Mesenteric fat pad (tissue), 1 donor: ENCODE results near the gene TGOLN2. TPM values are rescaled to one million over a fixed set of nuclear protein-coding genes. Genes with fewer than 3 reads are reported as not detected.
"Not testable (repeated sequence)": the region's sequence is repeated elsewhere in the genome, so short reads cannot be mapped to it uniquely, and the experiment has no call there.

Experiments used
- DNase-seq: peaks from one replicate; pipeline ENCODE4 v3.0.0-alpha.2; 2020; ENCODE audit warnings: low spot score
- total RNA-seq: library from RNA; stranded (reverse); fragmentation: NEBNext Ultra II Directional; extraction: Animal tissue kit (Norgen Biotek cat#: 25700); gene quantifications from one replicate; pipeline ENCODE4 v1.2.1, GENCODE V29; 2021
- donor health status: DM: yes; HTN: yes; CAD: no.

Gene TGOLN2
- total RNA-seq, 1 donor from 2014 or later, result 128 TPM

DNA sequence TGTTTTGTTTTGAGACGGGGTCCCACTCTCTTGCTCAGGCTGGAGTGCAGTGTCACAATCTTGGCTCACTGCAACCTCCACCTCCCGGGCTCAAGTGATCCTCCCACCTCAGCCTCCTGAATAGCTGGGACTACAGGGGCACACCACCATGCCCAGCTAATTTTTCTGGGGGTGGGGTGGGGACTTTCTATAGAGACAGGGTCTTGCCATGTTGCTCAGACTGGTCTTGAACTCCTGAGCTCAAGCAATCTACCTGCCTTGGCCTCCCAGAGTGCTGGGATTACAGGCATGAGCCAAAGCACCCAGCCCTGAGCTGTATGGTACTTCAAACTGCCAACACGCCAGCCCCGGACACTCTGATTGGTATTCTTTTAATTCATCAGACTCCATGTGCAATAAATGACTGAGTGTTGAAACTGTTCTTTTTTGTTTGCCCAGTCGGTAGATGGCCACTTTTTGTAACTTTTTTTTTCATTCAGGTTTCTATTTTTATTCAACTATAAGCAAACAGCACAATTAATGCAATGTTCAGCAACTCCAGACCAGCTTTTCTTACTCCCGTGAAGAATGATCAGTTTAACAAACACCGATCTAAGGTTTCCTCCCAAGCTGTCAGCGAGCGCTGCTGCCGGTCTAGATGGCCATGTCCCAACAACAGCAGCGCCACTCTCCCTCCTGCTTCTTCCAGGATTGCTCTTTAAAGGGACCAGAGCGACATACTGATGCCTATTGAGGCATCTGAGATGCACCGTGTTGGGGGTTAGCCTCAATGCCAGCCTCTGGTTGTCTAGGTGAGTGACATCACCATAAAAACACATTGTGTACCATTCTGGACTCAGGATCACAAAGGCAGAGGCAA lies 12.5 kb upstream of the TGOLN2 start:
- no peak for DNase-seq

DNA sequence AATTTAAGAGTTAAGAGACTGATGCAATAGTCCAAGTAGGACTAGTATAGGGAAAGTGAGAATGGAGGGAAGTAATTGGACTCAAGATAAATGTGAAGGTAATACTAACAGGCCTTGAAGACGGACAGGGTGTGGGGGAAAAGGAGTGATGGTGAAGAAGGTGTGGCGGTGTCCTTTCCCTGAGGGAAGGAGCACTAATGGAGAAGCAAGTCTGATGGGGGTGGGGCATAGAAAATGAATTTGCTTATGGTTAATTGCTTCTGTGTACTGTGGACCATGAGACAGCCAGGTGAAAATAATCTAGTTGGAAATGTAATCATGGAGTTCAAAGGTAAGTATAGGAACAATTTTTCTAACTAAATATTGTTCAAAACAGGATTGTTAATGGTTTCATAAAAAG lies 7.1 kb upstream of the TGOLN2 start:
- no peak for DNase-seq

DNA sequence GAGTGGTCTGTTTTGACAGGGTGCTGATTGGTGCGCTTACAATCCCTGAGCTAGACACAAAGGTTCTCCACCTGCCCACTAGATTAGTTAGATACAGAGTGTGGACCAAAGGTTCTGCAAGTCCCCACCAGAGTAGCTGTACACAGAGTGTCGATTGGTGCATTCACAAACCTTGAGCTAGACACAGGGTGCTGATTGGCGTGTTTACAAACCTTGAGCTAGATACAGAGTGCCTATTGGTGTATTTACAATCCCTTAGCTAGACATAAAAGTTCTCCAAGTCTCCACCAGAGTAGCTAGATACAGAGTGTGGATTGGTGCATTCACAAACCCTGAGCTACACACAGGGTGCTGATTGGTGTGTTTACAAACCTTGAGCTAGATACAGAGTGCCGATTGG lies 6.1 kb upstream of the TGOLN2 start:
- DNase-seq, result not testable (repeated sequence)

DNA sequence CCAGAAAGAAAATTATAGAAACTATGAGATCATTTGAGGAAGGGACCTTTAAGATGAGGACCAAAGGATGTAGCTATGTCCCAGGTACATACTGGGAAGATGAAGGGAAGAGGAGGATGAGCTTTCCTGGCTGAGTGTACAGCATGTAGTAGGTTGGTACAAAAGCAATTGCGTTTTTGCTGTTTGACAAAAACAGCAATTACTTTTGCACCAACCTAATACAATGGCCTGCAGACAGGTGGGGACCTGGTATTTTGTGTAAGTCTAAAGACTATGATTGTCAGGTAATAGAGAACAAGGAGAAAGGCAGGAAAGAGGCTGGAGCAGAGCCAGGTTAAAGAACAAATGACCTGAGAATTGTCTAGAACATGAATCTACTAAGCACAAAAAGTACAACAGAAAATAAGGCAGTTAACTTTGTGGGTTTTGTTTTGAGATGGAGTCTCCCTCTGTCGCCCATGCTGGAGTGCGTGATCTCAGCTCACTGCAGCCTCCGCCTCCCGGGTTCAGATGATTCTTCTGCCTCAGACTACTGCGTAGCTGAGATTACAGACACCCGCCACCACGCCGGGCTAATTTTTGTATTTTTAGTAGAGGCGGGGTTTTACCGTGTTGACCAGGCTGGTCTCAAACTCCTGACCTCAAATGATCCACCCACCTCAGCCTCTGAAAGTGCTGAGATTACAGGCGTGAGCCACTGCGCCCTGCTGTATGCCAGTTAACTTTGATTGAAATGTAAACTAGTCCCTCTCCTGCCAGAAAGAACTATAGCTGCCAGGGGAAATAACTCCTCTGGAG lies 3.2 kb upstream of the TGOLN2 start:
- DNase-seq, result no peak

DNA sequence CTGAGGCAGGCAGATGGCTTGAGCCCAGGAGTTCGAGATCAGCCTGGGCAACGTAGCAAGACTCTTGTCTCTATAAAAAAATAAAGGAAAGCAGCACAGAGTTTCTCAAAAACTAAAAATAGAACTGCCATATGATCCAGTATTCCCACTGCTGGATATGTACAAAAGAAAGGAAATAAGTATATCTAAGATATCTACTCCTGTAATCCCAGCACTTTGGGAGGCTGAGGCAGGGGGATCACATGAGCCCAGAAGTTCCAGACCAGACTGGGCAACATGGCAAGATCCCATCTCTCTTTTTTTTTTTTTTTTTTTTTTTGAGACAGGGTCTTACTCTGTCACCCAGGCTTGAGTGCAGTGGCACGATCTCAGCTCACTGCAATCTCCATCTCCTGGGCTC lies 1.9 kb upstream of the TGOLN2 start:
- DNase-seq, result not testable (repeated sequence)

DNA sequence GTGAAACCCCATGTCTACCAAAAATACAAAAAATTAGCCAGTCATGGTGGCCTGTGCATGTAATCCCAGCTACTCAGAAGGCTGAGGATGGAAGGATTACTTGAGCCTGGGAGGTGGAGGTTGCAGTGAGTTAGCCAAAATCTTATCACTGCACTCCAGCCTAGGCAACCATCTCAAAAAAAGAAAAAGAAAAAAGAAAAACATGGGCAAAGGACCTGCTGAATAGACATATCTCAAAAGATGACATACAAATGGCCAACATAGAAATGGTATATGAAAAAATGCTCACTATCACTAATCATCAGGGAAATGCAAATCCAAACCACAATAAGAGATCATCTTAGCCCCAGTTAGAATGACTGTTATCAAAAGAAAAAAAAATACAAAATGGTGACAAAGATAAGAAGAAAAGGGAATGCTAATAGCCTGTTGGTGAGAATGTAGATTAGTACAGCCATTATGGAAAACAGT lies 1.4 kb upstream of the TGOLN2 start:
- no peak for DNase-seq

DNA sequence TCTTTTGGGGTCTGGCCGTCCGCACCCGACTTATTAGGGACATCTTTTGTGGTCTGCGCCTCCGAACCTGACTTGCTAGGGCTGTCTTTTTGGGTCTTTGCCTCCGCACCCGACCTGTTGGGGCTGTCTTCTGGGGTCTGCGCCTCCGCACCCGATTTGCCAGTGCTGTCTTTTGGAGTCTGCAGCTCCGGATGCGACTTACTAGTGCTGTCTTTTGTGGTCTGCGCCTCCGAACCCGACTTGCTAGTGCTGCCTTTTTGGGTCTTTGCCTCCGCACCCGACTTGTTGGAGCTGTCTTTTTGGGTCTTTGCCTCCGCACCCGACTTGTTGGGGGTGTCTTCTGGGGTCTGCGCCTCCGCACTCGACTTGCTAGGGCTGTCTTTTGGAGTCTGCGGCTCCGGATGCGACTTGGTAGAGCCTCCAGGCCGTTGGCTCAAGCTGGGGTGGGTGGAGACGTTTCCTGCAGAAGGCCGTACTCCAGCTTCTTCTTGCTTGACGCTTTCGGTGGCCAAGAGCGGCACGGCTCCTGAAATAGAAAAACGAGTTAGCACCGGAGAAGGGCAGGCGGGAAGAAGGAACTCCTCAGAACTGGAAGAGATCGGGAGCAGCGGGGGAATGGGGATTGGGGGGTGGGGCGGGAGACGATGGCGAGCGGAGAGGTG lies 498 bp downstream of the TGOLN2 start:
- no peak for DNase-seq

DNA sequence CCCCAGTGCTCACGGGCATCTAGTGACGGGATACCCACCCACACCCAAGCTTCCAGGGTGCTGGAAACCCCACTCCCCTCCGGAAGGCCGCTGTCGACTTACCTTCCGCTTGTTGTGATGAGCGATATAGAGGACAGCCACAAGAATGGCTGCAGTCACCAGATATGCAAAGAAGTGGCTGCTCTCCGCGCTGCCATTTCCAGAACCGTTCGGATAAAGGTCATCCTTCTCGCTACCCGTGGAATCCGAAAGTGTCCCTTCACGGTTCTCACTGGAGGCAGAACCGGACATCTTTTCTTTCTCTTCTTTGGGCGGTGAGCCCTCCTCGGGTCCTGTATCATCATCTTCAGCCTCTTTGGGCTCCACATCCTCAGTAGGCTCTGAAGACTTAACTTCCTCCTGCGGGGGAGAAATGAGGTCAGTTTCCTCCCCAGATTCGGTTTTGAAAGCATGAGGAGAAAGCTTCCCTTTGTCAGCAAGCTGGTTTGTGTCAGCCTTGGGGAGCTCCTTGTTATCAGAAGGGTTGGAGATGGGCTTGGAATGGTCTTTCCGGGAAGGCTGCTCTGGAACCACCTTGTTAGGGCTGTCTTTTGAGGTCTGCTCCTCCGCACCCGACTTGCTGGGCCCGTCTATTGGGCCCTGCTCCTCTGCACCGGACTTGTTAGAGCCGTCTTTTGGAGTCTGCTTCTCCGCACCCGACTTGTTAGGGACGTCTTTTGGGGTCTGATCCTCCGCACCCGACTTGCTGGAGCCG lies 1.2 kb downstream of the TGOLN2 start:
- DNase-seq, result no peak

DNA sequence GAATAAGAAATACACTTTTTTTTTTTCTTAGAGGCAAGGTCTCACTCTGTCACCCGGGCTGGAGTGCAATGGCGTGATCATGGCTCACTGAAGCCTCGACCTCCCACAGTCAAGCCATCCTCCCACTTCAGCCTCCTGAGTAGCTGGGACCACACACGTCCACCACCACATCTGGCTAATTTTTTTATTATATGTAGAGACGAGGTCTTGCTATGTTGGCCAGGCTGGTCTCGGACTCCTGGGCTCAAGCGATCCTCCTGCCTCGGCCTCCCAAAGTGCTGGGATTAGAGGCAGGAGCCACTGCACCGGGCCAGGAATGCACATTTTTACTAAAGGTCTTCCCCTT lies 2.4 kb downstream of the TGOLN2 start:
- no peak for DNase-seq

DNA sequence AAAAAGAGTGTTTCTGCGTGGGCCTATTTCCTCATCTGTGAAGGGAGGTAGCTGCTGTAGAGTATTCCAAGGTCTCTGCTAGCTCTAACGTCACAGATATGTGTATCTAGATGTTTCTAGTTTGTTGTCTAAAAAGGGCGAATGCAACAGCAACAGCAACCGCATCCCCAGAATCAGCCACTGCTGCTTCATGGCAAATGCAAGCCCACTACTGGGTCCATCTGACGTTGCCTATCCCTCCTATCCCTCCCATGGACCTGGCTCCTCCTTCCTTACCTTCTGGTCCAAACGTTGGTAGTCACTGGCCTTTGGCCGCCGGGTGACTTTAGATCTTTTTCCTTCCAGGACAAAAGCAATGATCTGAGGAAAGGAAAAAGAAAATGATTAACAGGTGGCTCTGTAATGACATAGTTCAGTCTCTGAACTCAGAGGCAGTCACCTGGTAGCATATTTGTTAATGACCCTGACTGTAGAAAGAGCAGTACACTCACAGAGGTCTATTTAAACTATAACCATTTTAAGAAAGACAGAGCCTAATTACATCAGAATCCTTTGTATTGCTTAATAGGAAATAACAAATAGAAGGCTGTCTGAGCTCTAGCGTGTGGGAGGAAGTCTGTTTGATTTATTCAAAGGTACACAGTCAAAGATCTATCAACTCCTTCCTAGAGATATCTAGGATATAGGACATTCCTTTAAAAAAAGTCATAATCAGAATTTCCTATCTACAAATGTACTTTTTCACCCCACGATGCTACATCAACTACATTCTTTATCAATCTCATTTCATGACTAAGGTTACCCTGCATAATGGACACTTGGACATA lies 2.9 kb downstream of the TGOLN2 start:
- no peak for DNase-seq

DNA sequence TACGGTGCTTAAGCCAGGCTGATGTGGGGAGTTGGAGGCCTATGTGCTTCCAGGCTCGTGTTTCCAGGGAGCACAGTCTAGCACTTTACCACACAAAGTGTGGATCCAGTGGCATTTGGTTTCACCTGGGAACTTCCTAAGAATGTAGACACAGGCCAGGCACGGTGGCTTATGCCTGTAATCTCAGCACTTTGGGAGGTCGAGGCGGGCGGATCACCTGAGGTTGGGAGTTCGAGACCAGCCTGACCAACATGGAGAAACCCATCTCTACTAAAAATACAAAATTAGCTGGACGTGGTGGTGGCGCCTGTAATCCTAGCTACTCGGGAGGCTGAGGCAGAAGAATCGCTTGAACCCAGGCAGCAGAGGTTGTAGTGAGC lies 3.8 kb downstream of the TGOLN2 start:
- not testable (repeated sequence) for DNase-seq

DNA sequence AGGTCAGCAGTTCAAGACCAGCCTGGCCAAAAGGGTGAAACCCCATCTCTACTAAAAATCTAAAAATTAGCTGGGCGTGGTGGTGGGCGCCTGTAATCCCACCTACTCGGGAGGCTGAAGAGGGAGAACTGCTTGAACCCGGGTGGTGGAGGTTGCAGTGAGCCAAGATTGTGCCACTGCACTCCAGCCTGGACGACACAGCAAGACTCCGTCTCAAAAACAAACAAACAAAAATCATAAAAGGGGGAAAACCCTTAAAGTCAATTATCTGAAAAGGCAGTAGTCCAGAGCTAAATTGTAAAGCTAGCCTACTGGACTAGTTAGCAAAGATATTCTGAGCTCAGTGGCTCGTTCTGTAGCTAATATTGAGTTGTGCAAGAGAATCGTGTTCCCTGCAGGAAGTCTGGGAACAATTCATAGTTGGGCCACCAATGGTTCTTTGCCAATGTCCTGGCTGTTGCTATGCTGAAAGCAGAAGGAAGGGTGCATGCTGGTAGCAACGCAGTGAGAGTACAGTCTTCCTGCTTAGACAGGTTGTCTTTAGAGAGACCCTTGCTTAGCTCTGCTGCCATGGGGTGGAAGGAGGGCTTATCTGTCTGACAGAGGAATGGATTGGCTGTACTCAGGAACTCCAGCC lies 4.3 kb downstream of the TGOLN2 start:
- DNase-seq, result no peak

DNA sequence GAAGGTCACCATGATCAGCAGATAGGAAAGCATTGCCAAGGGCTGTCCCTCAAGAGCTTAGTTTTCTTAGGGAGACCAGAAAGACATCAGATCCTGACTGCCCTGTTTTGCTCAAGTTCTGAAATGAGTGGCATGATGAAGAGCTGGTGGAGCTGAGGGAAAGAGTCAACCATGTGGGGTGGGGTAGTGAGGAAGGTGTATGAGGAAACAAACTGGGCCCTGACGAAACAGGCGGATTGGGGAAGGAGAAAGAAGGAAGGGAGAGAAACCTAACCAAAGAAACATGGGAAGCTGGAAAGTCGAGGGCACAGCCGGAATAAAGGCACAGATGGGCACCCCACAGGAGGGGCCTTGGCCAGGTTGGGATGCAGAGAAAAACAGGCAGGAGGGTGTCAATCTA lies 8.0 kb downstream of the TGOLN2 start:
- DNase-seq, result no peak

DNA sequence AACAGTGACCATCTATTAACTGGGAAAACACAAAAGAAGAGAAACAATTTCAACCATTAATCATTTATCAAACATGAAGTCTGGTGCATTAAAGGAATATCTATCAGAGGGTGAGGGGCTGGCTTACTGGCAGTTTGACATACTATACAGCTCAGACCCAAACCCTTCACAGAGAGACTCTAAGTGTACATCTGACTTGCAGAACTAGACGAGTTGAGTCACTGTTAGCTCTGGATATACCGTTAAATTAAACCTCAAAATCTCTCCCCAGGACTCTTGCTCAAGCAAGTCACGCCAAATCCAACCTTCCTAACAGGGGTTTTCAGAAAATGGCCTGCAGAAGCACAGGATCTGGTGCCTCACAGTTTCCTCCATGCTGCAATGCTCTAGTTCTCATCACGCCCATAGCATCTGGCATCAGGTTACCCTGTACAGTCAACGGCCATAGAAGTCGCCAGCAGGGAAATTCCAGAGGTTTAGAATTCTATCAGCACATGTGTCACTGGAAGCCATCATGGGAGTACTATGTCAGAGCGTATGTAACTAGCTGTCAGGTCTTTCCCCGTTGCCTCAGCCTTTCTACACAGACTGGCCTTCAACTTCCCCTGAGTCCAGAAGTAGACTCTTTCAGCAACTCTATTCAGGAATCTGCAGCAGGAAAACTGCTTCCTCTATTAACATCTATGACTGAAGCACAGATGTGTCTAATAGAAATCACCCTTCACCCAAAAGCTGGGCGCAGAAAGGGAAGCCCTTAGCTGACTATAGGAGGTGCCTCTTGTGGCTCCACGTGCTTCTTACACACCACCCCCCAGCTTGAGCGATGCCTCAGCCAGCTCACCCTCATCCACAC lies 9.3 kb downstream of the TGOLN2 start:
- DNase-seq, result no peak

DNA sequence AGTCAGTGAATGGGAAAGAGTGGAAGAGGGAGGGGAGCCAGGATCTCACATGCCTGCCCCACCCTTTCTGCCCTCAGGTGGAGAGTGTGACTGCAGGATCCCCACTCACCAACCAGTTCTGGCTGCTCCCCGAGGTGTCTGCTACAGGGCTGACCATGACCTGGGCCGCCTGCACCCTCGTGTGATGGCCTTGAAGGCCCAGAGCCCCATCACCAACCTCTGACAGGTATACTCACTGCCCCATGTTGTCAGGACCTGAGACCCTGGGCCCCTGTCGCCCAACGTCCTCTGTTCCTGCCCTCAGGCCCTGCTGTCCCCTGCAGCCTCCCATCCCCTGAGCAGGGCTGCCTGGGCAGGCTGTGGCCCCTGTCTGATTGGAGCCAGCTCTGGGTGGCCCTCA lies 11.9 kb downstream of the TGOLN2 start:
- not testable (repeated sequence) for DNase-seq

DNA sequence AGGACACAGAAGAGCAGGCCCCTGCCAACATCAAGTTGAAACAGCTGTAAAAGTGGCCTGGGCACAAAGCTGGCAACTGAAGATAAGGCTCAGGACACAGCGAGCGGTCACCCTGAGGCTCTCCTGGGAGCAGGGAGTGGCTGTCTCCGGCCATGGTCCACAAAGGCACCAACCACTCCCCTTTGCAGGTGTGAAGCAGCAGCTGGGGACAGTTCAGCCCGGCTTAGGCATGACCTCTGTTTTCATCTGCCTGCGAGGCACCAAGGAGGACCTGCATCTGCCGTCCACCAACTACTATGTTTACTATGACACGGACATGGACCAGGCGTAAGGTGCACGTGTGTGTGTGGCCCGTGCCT lies 12.9 kb downstream of the TGOLN2 start:
- no peak for DNase-seq

DNA sequence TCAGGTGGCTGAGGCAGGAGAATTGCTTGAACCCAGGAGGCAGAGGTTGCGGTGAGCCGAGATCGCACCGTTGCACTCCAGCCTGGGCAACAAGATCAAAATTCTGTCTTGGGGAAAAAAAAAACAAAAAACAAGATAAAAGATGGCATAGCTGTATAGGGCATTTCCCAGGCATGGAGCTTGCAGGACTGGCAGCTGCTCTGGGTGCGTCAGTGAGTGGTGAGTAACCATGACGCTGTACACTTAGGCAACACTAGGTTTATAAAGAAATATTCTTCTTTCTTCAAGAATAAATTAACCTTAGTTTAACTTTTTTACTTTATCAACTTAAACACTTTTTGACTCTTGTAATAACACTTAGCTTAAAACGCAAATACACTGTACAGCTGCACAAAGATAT lies 15.4 kb downstream of the TGOLN2 start:
- no peak for DNase-seq

DNA sequence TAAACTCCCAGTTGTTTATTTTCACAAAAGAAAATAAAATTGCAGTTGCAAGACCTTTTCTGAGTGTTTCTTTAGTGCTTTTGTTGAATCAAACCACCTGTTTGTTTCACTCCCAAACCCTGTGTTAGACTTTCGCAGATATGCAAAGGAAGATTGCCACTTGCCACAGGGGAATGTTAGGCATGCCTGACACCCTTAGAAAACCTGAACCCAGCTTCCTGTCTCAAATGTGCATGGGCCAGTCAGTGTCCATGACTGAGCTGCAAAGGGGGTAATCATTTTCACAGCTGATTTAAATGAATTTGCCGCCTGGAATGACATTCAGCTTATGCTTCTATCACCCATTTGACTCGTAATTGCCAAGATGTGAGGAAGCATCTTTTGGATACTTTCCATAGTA lies 17.5 kb downstream of the TGOLN2 start:
- DNase-seq, result no peak

DNA sequence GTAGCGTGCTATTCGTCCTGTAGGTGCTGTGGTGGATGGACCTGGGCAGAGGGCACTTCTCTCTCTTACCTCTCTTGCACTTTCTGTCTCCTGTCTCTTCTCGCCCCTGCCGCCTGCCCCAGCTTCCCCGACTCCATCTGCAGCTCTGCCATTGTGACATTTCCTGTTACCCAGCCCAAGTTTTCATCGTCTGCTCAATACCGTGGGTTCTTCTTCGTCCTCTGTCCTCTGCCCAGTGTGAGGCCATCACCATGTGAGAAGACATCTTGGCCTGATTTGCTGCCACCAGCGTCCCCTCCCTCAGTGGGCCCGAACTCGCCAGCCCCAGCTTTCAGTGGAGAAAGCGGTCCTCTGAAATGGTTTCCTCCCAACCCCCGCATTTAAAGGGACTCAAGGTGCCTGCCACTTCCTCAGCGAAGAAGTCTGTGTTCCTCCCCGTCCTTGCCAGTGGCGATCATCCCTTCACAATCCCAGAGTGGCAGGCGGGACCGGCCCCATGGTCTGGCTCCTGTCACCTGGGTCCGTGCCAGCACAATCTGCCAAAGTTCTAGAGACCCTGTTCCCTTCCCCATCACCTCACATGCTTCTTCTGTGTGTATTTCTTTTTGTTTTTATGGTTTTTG lies 18.0 kb downstream of the TGOLN2 start:
- no peak for DNase-seq
